GM21786 (cell line): ENCODE data around the gene FAM171A1.
"Not testable (repeated sequence)": the region's sequence is repeated elsewhere in the genome, so short reads cannot be mapped to it uniquely, and the experiment has no call there.

Experiments used
- ATAC-seq: cut with Tn5 transposase; IDR thresholded peaks from one replicate; pipeline ENCODE4 v1.9.1; 2021; ENCODE audit not compliant: unreplicated experiment

The FAM171A1 gene

GRCh38 chr10:15320522-15321203, 50.4 kb downstream of the FAM171A1 start:
- ATAC-seq = no peak

DNA sequence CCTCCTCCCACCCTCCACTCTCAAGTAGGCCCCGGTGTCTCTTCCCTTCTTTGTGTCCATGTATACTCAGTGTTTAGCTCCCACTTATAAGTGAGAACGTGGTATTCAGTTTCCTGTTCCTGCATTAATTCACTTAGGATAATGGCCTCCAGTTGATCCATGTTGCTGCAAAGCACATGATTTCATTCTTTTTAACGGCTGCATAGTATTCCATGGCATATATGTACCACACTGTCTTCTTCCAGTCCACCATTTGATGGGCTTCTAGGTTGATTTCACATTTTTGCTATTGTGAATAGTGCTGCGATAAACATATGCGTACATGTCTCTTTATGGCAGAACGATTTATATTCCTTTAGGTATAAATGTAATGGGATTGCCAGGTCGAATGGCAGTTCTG, 51.0 kb downstream of the FAM171A1 start:
- ATAC-seq = no peak

GRCh38 chr10:15316871-15317464, 54.1 kb downstream of the FAM171A1 start:
- ATAC-seq = no peak

GRCh38 chr10:15316145-15316544, 54.9 kb downstream of the FAM171A1 start:
- ATAC-seq = no peak

GRCh38 chr10:15315286-15315685, 55.8 kb downstream of the FAM171A1 start:
- no peak for ATAC-seq

- ATAC-seq = no peak
These were observed 56.5 kb downstream of the FAM171A1 start for GRCh38 chr10:15314482-15315045.

DNA sequence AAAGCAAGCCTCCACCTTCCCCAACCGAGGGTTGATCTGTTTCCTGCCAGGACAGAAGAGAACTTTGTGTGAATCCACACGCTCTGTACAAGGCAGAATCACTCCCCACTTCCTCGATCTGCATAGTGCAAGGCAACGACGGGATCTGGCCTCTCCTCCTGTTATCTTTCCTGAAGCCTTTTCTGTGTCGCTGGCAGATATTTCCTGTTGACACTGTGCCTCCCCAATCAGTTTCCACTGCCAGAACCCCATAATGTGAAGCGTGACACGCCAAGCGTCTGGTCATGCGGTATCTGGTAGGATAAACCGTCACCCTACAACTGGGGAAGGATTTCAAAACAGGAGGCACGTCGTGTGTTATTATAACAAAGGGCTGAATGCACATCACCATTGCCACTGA, 57.2 kb downstream of the FAM171A1 start:
- ATAC-seq = no peak

GRCh38 chr10:15313047-15313446, 58.0 kb downstream of the FAM171A1 start:
- ATAC-seq = no peak

DNA sequence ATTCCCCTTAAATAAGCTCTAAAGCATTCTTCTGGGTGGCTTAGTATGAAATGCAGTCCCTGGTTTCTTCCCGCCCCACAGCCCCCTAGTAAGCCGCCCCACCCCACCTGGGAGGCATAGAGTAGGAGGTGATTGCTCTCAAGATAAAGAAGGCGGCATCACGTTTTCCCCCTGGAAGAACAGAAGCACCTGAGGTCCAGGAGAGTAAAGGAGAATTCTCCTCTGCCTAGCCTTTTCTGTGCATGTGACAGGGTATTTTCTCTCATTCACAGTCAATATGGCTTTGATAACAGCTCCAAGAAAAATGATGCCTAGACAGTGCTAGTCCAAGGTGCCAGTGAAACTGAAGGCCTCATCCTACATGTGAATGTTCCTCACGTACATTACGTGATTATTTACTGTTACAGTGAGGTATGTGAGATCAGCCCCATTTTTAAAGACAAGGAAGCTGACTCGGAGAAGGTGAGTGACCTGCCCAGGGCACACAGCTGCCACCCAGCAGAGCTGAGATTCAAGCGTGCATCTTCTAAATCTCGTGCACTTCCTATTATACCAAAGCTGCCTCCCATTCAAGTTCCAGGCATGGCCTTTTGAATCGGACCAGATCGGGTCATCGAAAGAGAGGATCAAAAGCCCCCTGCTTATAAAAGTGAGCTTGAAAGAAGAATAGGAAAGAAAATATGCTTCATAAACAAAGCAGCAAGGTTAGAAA, 59.4 kb downstream of the FAM171A1 start:
- ATAC-seq = no peak

DNA sequence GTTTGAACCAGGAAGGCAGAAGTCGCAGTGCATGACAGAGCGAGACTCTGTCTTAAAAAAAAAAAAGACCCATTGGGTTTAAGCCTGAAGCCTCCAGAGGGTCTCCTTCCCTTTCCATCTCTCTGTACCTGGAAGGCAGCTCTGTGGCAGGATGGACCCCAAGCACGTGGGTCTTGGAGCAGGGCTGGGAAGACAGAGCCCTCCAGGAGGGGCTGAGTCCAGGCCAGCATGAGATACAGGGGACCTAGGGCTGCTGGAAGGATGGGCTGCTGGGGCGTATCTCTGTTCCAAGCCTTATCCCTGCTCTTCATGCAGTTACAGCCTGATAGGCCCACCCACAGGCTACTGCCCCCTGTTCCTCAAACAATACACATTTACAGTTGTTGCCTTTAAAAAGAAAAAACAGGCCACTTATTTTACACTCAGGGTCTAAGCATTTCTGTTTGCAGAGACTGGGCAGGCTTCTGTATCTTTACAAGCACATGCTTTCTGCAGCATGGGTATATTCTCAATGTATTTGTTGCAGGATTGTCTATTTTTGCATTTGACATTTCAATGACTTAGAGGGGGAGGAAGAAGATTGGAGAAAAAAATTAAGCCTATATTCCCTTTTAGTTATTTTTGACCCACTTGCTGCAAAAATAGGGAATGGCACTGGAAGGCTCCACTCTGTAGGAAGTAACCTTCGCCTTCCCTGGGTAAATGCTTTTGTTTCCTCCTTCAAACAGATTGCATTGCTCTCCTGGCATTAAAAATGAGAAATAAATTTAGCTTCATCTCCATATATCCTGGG, 60.1 kb downstream of the FAM171A1 start:
- ATAC-seq = no peak

DNA sequence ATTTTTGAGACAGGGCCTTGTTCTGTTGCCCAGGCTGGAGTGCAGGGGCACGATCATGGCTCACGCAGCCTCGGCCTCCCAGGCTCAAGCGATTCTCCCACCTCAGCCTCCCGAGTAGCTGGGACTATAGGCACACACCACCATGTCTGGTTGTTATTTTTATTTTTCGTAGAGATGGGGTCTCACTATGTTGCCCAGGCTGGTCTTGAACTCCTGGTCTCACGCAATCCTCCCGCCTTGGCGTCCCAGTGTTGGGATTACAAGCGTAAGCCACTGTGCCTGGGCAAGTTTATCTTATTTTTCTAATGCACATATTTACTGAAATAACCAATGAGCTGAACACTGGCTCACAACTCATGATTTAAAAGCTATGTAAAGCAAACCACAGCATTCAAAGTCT, 61.9 kb downstream of the FAM171A1 start:
- no peak for ATAC-seq

DNA sequence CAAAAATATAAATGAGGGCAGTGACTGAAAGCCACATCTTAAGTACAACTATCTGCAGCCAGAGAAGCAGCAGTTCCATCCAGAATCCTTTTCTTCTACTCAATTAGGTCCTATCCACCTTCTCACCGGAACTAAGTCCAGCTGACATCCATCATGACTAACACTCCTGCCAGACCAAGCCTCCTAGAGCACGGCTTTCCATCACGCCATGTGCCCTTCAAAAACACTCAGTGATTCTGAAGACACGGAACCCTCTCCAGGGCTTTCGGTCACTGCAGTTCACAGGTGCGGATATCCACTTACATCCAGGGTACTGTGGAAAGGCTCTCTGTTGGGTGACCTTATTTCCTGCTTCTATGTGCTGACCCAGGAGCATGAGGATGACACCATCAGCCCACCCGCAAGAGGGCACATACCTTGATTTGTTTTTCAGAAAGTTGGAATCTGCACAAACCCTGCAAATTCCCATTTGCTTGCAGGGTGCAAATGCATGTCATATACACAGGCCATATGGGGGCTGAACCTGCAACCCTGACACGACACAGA, 64.3 kb downstream of the FAM171A1 start:
- no peak for ATAC-seq

DNA sequence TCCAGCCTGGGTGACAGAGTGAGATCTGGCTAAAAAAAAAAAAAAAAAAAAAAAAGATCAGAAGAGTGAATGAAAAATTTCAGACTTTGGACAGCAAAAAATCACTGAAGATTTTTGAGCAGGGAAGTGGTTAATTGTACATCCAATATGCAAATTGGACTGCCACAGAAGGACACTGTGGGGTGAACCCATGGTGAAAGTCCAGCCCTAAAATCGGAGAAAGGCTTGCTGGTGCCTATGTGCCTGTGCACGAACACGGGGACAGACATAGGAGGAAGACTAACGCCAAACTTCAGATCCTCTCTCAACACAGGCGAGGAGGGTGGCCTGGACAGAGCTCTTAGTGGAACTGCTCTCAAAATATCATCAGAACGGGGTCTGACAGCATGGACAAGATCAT, 65.5 kb downstream of the FAM171A1 start:
- ATAC-seq = no peak

DNA sequence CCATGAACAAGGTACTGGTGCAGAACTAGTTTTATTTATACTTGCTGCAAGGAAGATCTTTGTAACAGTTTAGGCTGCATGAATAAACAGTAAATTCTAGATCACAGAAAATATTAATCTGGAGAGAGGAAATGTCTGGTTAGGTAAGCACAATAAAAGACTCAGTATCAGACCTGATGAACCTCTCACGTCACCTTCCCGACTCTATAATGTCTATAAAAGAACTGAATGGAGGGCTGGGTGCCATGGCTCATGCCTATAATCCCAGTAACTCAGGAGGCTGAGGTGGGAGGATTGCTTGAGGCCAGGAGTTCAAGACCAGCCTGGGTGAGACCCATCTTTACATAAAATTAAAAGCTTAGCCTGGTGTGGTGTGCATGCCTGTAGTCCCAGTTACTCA, 65.9 kb downstream of the FAM171A1 start:
- ATAC-seq = no peak

DNA sequence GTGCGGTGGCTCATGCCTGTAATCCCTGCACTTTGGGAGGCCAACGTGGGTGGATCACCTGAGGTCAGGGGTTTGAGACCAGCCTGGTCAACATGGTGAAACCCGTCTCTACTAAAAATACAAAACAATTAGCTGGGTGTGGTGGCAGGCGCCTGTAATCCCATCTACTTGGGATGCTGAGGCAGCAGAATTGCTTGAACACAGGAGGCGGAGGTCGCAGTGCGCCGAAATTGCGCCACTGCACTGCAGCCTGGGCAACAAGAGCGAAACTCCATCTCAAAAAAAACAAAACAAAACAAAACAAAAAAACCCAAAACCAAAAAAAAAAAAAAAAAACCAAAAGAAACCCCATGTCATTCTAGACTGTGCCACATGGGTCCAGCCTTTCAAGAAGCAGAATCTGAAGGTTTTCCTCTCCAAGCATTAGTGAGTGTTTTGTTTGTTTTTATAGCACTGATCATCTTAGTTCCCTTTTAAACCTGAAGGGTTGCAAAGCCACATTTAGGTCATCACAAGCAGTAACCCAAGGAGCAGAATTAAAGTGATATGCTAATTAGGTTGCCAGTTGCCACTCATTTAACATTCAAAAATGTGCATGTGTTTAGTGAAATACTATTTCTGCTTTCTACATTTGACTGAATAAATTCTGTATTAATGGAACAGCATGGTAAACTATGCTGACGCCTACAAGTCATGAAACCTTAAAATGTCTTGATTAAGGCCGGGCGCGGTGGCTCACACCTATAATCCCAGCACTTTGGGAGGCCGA, 68.7 kb downstream of the FAM171A1 start:
- not testable (repeated sequence) for ATAC-seq

DNA sequence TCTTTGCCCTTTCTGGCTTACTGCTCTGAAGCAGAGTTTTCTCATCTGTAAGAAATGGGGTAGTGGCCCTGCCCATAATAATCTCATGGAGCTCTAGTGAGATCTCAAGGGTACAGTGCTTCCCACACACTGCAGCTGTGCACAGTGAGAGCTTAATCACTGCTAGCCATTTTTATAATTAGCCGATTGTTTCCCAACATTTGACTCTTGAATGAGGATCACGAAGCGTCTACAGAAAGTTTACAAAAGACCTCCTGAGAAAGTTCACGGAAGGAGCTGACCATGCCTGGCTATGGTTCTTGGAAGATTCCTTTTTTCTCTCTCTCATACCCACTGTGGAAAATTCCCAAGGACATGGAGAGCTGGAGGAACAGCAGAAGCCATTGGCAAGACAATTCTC, 70.4 kb downstream of the FAM171A1 start:
- no peak for ATAC-seq

GRCh38 chr10:15300145-15300544, 70.9 kb downstream of the FAM171A1 start:
- ATAC-seq = no peak

DNA sequence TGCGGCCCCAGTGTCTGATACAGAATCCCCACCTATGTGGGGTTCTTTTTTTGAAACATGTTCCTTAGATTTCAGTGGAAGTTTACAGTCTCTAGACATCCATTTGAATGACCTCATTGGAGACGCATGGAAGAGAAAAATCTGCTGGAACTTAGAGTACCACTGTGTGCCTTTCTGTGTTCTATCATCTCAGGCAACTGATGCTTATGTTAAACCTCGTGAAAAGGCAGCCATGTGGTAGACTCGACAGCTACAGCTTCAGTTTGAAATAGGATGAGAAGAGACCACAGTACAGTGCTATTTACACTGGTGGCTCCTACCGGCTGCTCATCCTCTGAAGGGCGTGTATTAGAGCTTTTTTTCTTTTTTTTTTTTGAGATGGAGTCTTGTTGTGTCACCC, 74.4 kb downstream of the FAM171A1 start:
- ATAC-seq = no peak

- ATAC-seq = no peak
These were observed 75.4 kb downstream of the FAM171A1 start for GRCh38 chr10:15295537-15296325.
